Esophagus squamous epithelium (tissue), 4 donors: ENCODE data around the gene MLLT3.

Experiments used
- CTCF ChIP-seq, 6 experiments: fragments of 450-650 bp in 4 of 6; fragments of 200-600 bp in 2 of 6; sonication (generic) in 2 of 6; IDR thresholded peaks; one replicate each; pipeline ENCODE4 v1.5.1; 2016 to 2019; ENCODE audit warnings: antibody characterized with exemption in 6 of 6, mild to moderate bottlenecking in 4 of 6, moderate library complexity in 4 of 6
- POLR2A ChIP-seq, 4 donors: fragments of 450-650 bp; IDR thresholded peaks; one replicate each; pipeline ENCODE4 v1.6.1; 2017; ENCODE audit warnings: antibody characterized with exemption in 4 of 4, mild to moderate bottlenecking in 4 of 4, moderate library complexity in 3 of 4

GRCh38 chr9:20418485-20418884, 203.8 kb downstream of the MLLT3 start:
- TF ChIP-seq CTCF (IDR thresholded peaks at IDR 0.05): no peak
- no peak for TF ChIP-seq POLR2A (IDR thresholded peaks at IDR 0.05)
